K562 (cell line): ENCODE measurements around the gene ANKRD12. TPM values are rescaled to one million over a fixed set of nuclear protein-coding genes. Genes with fewer than 3 reads are reported as not detected.

Experiments
- ARID4B ChIP-seq: sonication (generic); formaldehyde crosslinking; IDR thresholded peaks from 2 replicates; pipeline ENCODE4 v1.8.0; 2022; ENCODE audit warnings: mild to moderate bottlenecking, missing genetic modification reagents
- ATF3 ChIP-seq, 2 experiments: fragments of 450-650 bp in 1 of 2; sonication (generic) in 1 of 2; formaldehyde crosslinking in 1 of 2; IDR thresholded peaks in 1 of 2; conservative IDR thresholded peaks in 1 of 2; 2 replicates each; pipeline versions ENCODE4 v1.6.1 to v1.8.1; 2016 to 2023; ENCODE audit warnings: mild to moderate bottlenecking in 2 of 2, moderate library complexity in 2 of 2, inconsistent platforms in 1 of 2, missing genetic modification reagents in 1 of 2
- CBX1 ChIP-seq: sonication (generic); IDR thresholded peaks from 2 replicates; pipeline ENCODE4 v1.6.1; 2016; ENCODE audit warnings: antibody characterized with exemption, low read depth, mild to moderate bottlenecking
- ELK1 ChIP-seq: sonication (generic); formaldehyde crosslinking; IDR thresholded peaks from 2 replicates; pipeline ENCODE4 v1.8.1; 2022; ENCODE audit warnings: missing genetic modification reagents
- ID3 ChIP-seq, 2 experiments: fragments of 250-450 bp in 1 of 2; fragments of 450-650 bp in 1 of 2; sonication (Bioruptor Pico) in 1 of 2; IDR thresholded peaks; 2 replicates each; pipeline versions ENCODE4 v1.6.1 to v1.8.0; 2016 to 2021; ENCODE audit warnings: mild to moderate bottlenecking in 2 of 2, moderate library complexity in 2 of 2, missing compliant biosample characterization in 1 of 2, missing genetic modification characterization in 1 of 2
- JUN ChIP-seq, 2 experiments: sonication (generic) in 1 of 2; formaldehyde crosslinking in 1 of 2; IDR thresholded peaks; 2 replicates each; pipeline versions ENCODE4 v1.6.1 to v1.8.0; 2012 to 2022; ENCODE audit warnings: borderline replicate concordance in 2 of 2, mild to moderate bottlenecking in 2 of 2, improper control_type of control experiment in 1 of 2, low read depth in 1 of 2, low read length in 1 of 2, missing genetic modification reagents in 1 of 2
- KLF13 ChIP-seq: fragments of 450-650 bp; IDR thresholded peaks from 2 replicates; pipeline ENCODE4 v1.6.1; 2016; ENCODE audit warnings: missing genetic modification characterization, low read depth, mild to moderate bottlenecking, missing compliant biosample characterization, moderate library complexity, borderline replicate concordance
- LEF1 ChIP-seq: fragments of 450-650 bp; IDR thresholded peaks from 2 replicates; pipeline ENCODE4 v1.6.1; 2016; ENCODE audit warnings: mild to moderate bottlenecking
- MCM3 ChIP-seq: fragments of 450-650 bp; IDR thresholded peaks from 2 replicates; pipeline ENCODE4 v1.6.1; 2016
- POLR3G ChIP-seq: IDR thresholded peaks from 2 replicates; pipeline ENCODE4 v1.6.1; 2011; ENCODE audit not compliant: insufficient read length, insufficient replicate concordance; ENCODE audit errors: extremely low read depth
- RB1 ChIP-seq: fragments of 450-650 bp; IDR thresholded peaks from 2 replicates; pipeline ENCODE4 v1.6.1; 2017; ENCODE audit warnings: low read depth, mild to moderate bottlenecking
- SIN3A ChIP-seq, 2 experiments: fragments of 150-350 bp in 1 of 2; IDR thresholded peaks; 2 replicates each; pipeline ENCODE4 v1.6.1; 2011 to 2016; ENCODE audit warnings: borderline replicate concordance in 2 of 2, low read depth in 2 of 2, low read length in 2 of 2, mild to moderate bottlenecking in 2 of 2, moderate library complexity in 2 of 2; ENCODE audit not compliant: control insufficient read depth in 1 of 2
- SP2 ChIP-seq: IDR thresholded peaks from 2 replicates; pipeline ENCODE4 v1.6.1; 2011; ENCODE audit warnings: mild to moderate bottlenecking, low read depth, low read length, moderate library complexity; ENCODE audit not compliant: poor library complexity, severe bottlenecking; ENCODE audit errors: extremely low read depth
- TBP ChIP-seq: optimal IDR thresholded peaks from 2 replicates; pipeline ENCODE3; 2011; ENCODE audit warnings: low read depth, low read length, improper control_type of control experiment
- ZNF512 ChIP-seq: IDR thresholded peaks from 2 replicates; pipeline ENCODE4 v1.6.1; 2016; ENCODE audit warnings: missing genetic modification characterization, missing compliant biosample characterization
- polyA plus RNA-seq, 8 experiments: library from polyadenylated mRNA; depleted of rRNA in 4 of 8; stranded (reverse) in 5 of 8; unstranded in 3 of 8; fragments of >200 nt; fragmentation: Nextera tagmentation in 2 of 8; fragmentation: Illumina TruSeq in 1 of 8; extraction: Ambion mirVana in 2 of 8; extraction: Trizol in 1 of 8; gene quantifications; 2 replicates each; pipeline versions ENCODE4 v1.2.1 to v1.2.3, GENCODE V29; 2011 to 2014; ENCODE audit warnings: inconsistent platforms in 1 of 8, missing spikeins in 1 of 8
- total RNA-seq, 7 experiments: library from RNA; depleted of rRNA in 6 of 7; stranded (reverse); fragments of >200 nt in 6 of 7; fragmentation: Illumina TruSeq in 2 of 7; extraction: Trizol in 2 of 7; gene quantifications; 2 replicates each; pipeline versions ENCODE4 v1.2.1 to v1.2.3, GENCODE V29; 2011 to 2021; ENCODE audit warnings: low replicate concordance in 1 of 7

Gene ANKRD12
- total and polyA plus RNA-seq, 9 of the 15 experiments (the other 6 are each of a cell fraction or from before 2014, with no cell fraction given): 6.6 to 28.2 (median 16.0) TPM

GRCh38 chr18:9136315-9137155 is at the start of gene ANKRD12 (continued):
- TF ChIP-seq ELK1 (CRISPR knock-in tag) (no peak), MCM3 (no peak), CBX1 (peak; percentile 69; the same call in 1 of the 2 replicates), ARID4B (CRISPR knock-in tag) (peak; percentile 82), SIN3A (IDR thresholded peaks at IDR 0.05; ENCODE audit: borderline replicate concordance in 2 of 2, control insufficient read depth in 1 of 2, low read depth in 2 of 2, low read length in 2 of 2) (peak; percentile 70 to 88; a peak in 3 of 4 replicates), ID3 (CRISPR knock-in tag; IDR thresholded peaks at IDR 0.05) (no peak), ID3 (tag; IDR thresholded peaks at IDR 0.05) (no peak), LEF1 (peak; percentile 85), POLR3G (no peak), RB1 (peak; percentile 85), JUN (IDR thresholded peaks at IDR 0.05; ENCODE audit: borderline replicate concordance, low read depth, low read length) (peak; percentile 66; the same call in 1 of the 2 replicates), JUN (CRISPR knock-in tag; IDR thresholded peaks at IDR 0.05; ENCODE audit: borderline replicate concordance) (peak; percentile 8; the same call in 1 of the 2 replicates), ZNF512 (tag) (no peak), SP2 (no peak), TBP (peak; percentile 50), KLF13 (peak; percentile 94; the same call in 1 of the 2 replicates), ATF3 (IDR thresholded peaks at IDR 0.05) (peak; percentile 45; the same call in 1 of the 2 replicates), ATF3 (CRISPR knock-in tag; conservative IDR thresholded peaks at IDR 0.05) (no peak)
